OCI-LY7 (cell line): ENCODE data around the gene TMEM132E. TPM values are rescaled to one million over a fixed set of nuclear protein-coding genes. Genes with fewer than 3 reads are reported as not detected.

Source experiments
- BruUV-seq: library from RNA; stranded (reverse); fragments of 400-500 nt; replicated peaks from 2 replicates; lab custom pipeline; 2021; lab: Mats Ljungman, UMichigan
- CTCF ChIA-PET: fragments of 300-600 bp; sonication (Branson Sonifier 250); formaldehyde crosslinking; loops from one replicate; lab custom pipeline; 2022; ENCODE audit warnings: antibody characterized with exemption; ENCODE audit not compliant: unreplicated experiment; lab: Charles Lee
- POLR2A ChIA-PET: fragments of 300-600 bp; sonication (Branson Sonifier 250); formaldehyde crosslinking; loops from one replicate; lab custom pipeline; 2022; ENCODE audit warnings: antibody characterized with exemption; lab: Charles Lee
- DNase-seq: peaks from one replicate; pipeline ENCODE4 v3.0.0-alpha.2; 2015; ENCODE audit warnings: low spot score
- H2AFZ ChIP-seq: fragments of 200-600 bp; sonication (generic), shearing (Covaris generic); 2 replicates; pipeline ENCODE4 v1.6.1; 2014; ENCODE audit warnings: mild to moderate bottlenecking, antibody characterized with exemption, low read length, moderate library complexity
- H3K27ac ChIP-seq: fragments of 200-600 bp; sonication (generic); 2 replicates; pipeline ENCODE4 v1.5.1; 2014; ENCODE audit warnings: mixed run types, low read depth, mild to moderate bottlenecking, moderate library complexity, low read length, inconsistent platforms; ENCODE audit not compliant: poor library complexity, severe bottlenecking
- H3K36me3 ChIP-seq: fragments of 200-600 bp; sonication (generic); 2 replicates; pipeline ENCODE4 v1.6.1; 2014; ENCODE audit warnings: mild to moderate bottlenecking, antibody characterized with exemption, low read length, moderate library complexity, mixed read lengths; ENCODE audit not compliant: insufficient read depth
- H3K4me1 ChIP-seq: fragments of 200-600 bp; sonication (generic); 2 replicates; pipeline ENCODE4 v1.5.1; 2014; ENCODE audit warnings: mild to moderate bottlenecking, low read length; ENCODE audit not compliant: insufficient read depth, poor library complexity, severe bottlenecking
- H3K4me2 ChIP-seq: fragments of 200-600 bp; sonication (generic); 2 replicates; pipeline ENCODE4 v1.6.1; 2014; ENCODE audit warnings: mild to moderate bottlenecking, low read length
- H3K4me3 ChIP-seq: fragments of 200-600 bp; sonication (generic); 2 replicates; pipeline ENCODE4 v1.5.1; 2014; ENCODE audit warnings: mild to moderate bottlenecking, low read depth, low read length; ENCODE audit not compliant: poor library complexity, severe bottlenecking
- H3K79me2 ChIP-seq: fragments of 200-600 bp; sonication (generic); 2 replicates; pipeline ENCODE4 v1.6.1; 2016; ENCODE audit warnings: low read depth, mild to moderate bottlenecking, low read length, moderate library complexity, mixed read lengths; ENCODE audit not compliant: insufficient read depth
- H3K9me2 ChIP-seq: fragments of 200-600 bp; sonication (generic); 2 replicates; pipeline ENCODE4 v1.6.1; 2016; ENCODE audit warnings: mild to moderate bottlenecking, low read length, mixed read lengths; ENCODE audit not compliant: insufficient read depth
- H3K9me3 ChIP-seq: fragments of 200-600 bp; sonication (generic); 2 replicates; pipeline ENCODE4 v1.6.1; 2014; ENCODE audit warnings: mild to moderate bottlenecking, mixed run types, low read length, mixed read lengths
- H4K20me1 ChIP-seq: fragments of 200-600 bp; sonication (generic); 2 replicates; pipeline ENCODE4 v1.6.1; 2014; ENCODE audit warnings: mild to moderate bottlenecking, antibody characterized with exemption, low read length, moderate library complexity, mixed read lengths; ENCODE audit not compliant: insufficient read depth
- CTCF ChIP-seq: fragments of 200-600 bp; sonication (generic); conservative IDR thresholded peaks from 2 replicates; pipeline ENCODE4 v1.5.1; 2014; ENCODE audit warnings: mild to moderate bottlenecking, antibody characterized with exemption, low read length, moderate library complexity, mixed read lengths
- EZH2phosphoT487 ChIP-seq: fragments of 200-600 bp; sonication (generic); IDR thresholded peaks from 2 replicates; pipeline ENCODE4 v1.6.1; 2018; ENCODE audit warnings: low read depth, borderline replicate concordance, mild to moderate bottlenecking, mixed run types, antibody characterized with exemption, low read length, moderate library complexity, mixed read lengths
- intact Hi-C: fragments of 100-400 bp; cut with micrococcal nuclease; formaldehyde crosslinking; loops from one replicate; pipeline ENCODE4 v1.10.0; 2022; ENCODE audit not compliant: unreplicated experiment
- total RNA-seq, 2 experiments: library from RNA; depleted of rRNA in 1 of 2; stranded (reverse); fragments of >200 nt in 1 of 2; shearing (Covaris generic) in 1 of 2; gene quantifications; 2 replicates each; pipeline ENCODE4 v1.2.3, GENCODE V29; 2014 to 2022

The TMEM132E gene
- total RNA-seq, 2 experiments from 2014 or later, result not detected

GRCh38 chr17:34633760-34634159, 54.4 kb downstream of the TMEM132E start:
- Histone ChIP-seq H3K4me3 (no peak overlapping the region), H4K20me1 (no peaks in the 10 kb centered on the region), H3K36me3 (no peaks in the 10 kb centered on the region), H2AFZ (no peak overlapping the region), H3K79me2 (no peaks in the 10 kb centered on the region), H3K9me3 (no peaks in the 10 kb centered on the region), H3K4me1 (no peaks in the 10 kb centered on the region), H3K27ac (no peak overlapping the region), H3K9me2 (no peaks in the 10 kb centered on the region), H3K4me2 (no peak overlapping the region)
- TF ChIP-seq EZH2phosphoT487, result no peak
- ChIA-PET POLR2A (no interaction called here), CTCF (no interaction called here)
- BruUV-seq, result no TSS peak
- no peak for DNase-seq
- intact Hi-C loops, result no loop called here

- POLR2A ChIA-PET, result no interaction called here
- Histone ChIP-seq H2AFZ (no peak overlapping the region), H3K4me2 (no peak overlapping the region), H3K9me2 (no peaks in the 10 kb centered on the region), H3K79me2 (no peaks in the 10 kb centered on the region), H3K4me1 (no peaks in the 10 kb centered on the region), H3K4me3 (no peak overlapping the region), H3K9me3 (no peaks in the 10 kb centered on the region), H3K36me3 (no peaks in the 10 kb centered on the region), H3K27ac (no peak overlapping the region), H4K20me1 (no peaks in the 10 kb centered on the region)
- DNase-seq, result no peak
- TF ChIP-seq EZH2phosphoT487 (no peak), CTCF (no peak)
- intact Hi-C loops, result no loop called here
- no TSS peak for BruUV-seq
- CTCF ChIA-PET, result no interaction called here
Measured at GRCh38 chr17:34634551-34635160, 55.3 kb downstream of the TMEM132E start.

GRCh38 chr17:34635876-34636275, 56.5 kb downstream of the TMEM132E start:
- H2AFZ ChIP-seq, result no peak overlapping the region
- no peaks in the 10 kb centered on the region for H3K9me3 ChIP-seq
- H3K4me3 ChIP-seq, result no peak overlapping the region
- no peaks in the 10 kb centered on the region for H3K36me3 ChIP-seq
- no peaks in the 10 kb centered on the region for H3K9me2 ChIP-seq
- H3K4me2 ChIP-seq, result no peak overlapping the region
- H3K4me1 ChIP-seq, result no peaks in the 10 kb centered on the region
- TF ChIP-seq CTCF (no peak), EZH2phosphoT487 (no peak)
- H3K79me2 ChIP-seq, result no peaks in the 10 kb centered on the region
- DNase-seq, result no peak
- CTCF ChIA-PET, result no interaction called here
- POLR2A ChIA-PET, result no interaction called here
- intact Hi-C loops, result no loop called here
- no peak overlapping the region for H3K27ac ChIP-seq
- BruUV-seq, result no TSS peak
- no peaks in the 10 kb centered on the region for H4K20me1 ChIP-seq
